ENCODE measurements around the gene CCDC194.
"Not testable (repeated sequence)": the region's sequence is repeated elsewhere in the genome, so short reads cannot be mapped to it uniquely, and the experiment has no call there.

CCDC194 gene

DNA sequence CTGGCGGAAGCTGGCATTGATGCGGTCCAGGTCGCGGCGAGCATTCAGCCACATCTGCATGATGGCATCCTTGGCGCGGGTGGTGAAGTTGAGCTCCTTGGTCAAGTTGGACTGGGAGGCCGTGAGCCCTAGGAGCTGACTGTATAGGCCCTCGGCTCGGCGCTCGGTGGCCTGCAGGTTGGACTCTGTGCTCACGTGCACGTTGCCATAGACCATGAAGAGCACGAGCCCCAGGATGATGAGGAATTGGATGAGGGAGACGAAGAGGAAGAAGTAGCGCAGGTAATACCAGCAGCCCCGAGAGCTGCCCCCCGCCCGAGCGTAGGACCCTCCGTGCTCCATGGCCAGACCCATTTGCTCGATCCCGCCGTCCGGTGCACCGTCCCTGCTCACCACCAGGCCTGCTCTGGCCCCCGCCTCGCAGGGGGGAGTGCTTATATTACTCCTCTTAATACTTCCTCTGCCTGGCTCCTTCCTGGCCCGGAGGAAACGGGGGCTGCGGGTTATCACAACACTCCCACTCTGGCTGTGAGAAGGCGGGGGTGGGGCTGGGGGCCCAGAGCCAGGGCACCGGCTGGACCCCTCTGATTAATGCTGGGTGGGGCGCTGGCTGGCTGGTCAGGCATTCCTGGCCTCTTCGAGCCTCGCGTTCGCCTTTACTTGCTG, 16.9 kb downstream of the CCDC194 start, which contains the start of gene PLVAP:
Gene PLVAP, minus strand, starts transcription at position 408 of the 666 bp plus-strand sequence. Its CDS starts 54 bp downstream, at position 354.
- DNase-seq (ENCODE audit: low read depth) = no peak

GRCh38 chr19:17370026-17370587, 23.9 kb downstream of the CCDC194 start:
- DNase-seq (ENCODE audit: low read depth) = no peak

- no peak for DNase-seq (ENCODE audit: low read depth)
Observed at GRCh38 chr19:17365361-17365760, 28.6 kb downstream of the CCDC194 start.

- not testable (repeated sequence) for DNase-seq (ENCODE audit: low read depth)
Observed at GRCh38 chr19:17363852-17364605, 30.0 kb downstream of the CCDC194 start.

GRCh38 chr19:17359905-17360800, 33.8 kb downstream of the CCDC194 start:
- DNase-seq (ENCODE audit: low read depth) = no peak

GRCh38 chr19:17358395-17358794, 35.6 kb downstream of the CCDC194 start:
- no peak for DNase-seq (ENCODE audit: low read depth)

DNA sequence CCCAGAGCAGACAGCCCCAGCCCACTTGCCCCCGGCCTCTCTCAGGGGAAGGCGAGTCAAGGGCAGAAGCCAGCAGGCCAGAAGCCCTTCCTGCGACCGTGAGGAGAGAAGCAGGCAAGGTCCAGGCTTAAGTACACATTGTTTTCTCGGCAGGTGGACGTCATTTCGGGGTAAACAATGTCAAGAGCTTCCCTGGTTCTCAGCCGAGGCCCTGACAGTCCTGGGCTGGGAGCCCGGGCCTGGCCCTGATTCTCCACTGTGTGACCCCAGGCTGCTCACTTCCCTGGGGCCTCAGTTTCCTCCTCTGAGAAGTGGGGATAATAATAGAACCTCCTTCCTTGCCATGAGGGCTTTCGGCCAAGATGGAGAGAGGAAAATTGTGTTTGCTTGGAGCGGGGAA, 36.3 kb downstream of the CCDC194 start:
- no peak for DNase-seq (ENCODE audit: low read depth)

DNA sequence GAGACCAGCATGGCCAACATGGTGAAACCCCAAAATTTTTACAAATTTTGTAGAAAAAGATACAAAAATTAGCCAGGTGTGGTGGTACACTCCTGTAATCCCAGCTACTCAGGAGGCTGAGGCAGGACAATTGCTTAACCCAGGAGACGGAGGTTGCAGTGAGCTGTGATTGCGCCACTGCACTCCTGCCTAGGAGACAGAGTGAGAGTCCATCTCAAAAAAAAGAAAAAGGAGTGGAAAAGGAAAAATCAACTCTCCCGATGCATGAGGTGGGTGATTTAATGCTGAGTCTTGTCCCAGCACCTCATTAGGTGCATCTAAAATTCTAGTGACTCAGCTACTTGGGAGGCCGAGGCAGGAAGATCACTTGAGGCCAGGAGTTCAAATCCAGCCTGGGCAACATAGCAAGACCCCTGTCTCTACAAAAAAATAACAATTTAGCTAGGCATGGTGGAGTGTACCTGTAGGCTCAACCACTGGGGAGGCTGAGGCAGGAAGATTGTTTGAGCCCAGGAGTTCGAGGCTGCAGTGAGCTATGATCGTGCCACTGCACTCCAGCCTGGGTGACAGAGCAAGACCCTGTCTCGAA, 36.8 kb downstream of the CCDC194 start:
- DNase-seq (ENCODE audit: low read depth) = no peak

GRCh38 chr19:17353386-17353785, 40.6 kb downstream of the CCDC194 start:
- no peak for DNase-seq (ENCODE audit: low read depth)

- DNase-seq (ENCODE audit: low read depth) = no peak
Observed at GRCh38 chr19:17352608-17353280, 41.3 kb downstream of the CCDC194 start.

- no peak for DNase-seq (ENCODE audit: low read depth)
Observed at GRCh38 chr19:17351815-17352435, 42.1 kb downstream of the CCDC194 start.

DNA sequence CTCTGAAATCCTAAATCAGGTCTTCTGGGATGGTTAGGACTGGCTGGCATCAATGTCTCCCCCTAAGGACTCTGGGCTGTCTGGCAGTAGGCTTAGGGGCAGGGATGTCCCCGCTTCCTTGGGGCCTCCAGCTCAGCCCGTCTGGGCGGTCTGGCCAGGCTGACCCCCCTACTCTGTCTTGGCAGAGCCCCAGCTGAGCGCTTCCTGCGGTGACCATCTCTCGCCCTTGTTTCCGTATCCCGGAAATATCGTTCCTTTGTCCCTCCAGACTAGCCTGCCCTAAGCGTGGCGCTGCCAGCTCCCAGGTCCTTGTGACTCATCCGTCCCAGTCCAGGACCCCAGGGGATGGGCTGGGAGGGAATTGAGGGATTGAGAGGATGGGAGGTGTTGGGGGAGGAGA, 45.3 kb downstream of the CCDC194 start:
- no peak for DNase-seq (ENCODE audit: low read depth)

- DNase-seq (ENCODE audit: low read depth) = no peak
Observed at GRCh38 chr19:17347877-17348276, 46.1 kb downstream of the CCDC194 start.

GRCh38 chr19:17347361-17347760, 46.6 kb downstream of the CCDC194 start:
- DNase-seq (ENCODE audit: low read depth) = no peak

DNA sequence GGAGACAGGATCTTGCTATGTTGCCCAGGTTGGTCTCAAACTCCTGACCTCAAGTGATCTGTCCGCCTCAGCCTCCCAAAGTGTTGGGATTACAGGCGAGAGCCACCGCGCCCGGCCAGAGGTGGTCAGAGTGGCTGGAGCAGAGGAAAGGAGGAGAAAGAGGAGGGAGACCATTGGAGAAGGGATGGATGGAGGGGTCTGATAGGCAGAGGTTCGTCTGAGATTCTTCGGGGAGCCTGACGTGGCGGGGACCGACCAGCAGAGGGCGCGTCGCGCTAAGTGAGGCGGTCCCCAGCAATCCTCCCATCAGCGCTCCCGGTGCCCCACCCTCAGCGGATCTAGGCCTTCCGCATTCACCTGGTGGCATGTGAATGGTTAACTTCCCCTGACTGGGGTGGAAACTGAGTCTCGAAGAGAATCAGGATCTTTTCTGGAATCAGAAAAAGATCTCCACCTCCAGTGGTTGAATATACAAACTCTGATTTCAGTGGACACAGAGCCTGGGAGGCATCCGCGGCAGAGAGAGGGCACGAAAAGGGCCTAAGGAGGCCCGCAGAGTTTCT, 47.8 kb downstream of the CCDC194 start:
- DNase-seq (ENCODE audit: low read depth) = no peak

DNA sequence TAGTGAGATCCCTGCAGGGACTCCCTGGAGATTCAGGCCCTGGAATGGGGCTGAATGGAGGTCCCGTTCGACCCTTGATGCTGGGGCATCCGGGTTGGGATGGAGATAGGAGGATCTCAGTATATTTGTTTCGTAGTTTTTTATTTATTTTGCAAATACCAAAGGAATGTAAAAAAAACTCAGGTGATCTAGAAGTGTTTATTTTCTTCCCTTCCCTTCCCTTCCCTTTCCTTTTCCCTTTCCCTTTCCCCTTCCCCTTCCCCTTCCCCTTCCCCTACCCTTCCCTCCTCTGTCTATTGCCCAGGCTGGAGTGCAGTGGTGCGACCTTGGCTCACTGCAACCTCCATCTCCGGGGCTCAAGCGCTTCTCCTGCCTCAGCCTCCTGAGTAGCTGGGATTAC, 52.2 kb downstream of the CCDC194 start:
- DNase-seq (ENCODE audit: low read depth) = no peak

DNA sequence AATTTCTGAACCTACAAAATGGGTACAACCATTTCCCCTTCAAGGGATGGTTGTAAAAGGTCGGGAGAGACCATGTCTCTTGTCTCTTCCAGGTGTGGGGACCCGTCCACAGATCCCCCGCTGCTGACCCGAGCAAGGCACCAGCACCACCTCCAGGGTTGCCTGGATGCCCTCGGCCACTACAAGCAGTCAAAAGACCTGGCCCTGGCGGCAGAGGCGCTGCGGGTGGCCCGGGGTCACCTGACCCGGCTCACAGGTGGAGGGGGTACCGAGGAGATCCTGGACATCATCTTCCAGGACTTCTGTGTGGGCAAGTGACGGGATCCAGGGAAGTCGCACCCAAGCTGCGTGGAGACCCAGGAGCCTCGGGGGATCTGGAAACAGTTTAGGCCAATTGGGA, 52.6 kb downstream of the CCDC194 start:
- DNase-seq (ENCODE audit: low read depth) = no peak

GRCh38 chr19:17340871-17341357, 53.1 kb downstream of the CCDC194 start:
- DNase-seq (ENCODE audit: low read depth) = no peak
